Fibroblast of the conjunctiva (primary cell): ENCODE data around the gene SLC6A18.

Experiments used
- DNase-seq: peaks from one replicate; pipeline ENCODE4 v3.0.0-alpha.2; 2010; ENCODE audit warnings: low read depth

Gene SLC6A18

GRCh38 chr5:1202798-1203185, 22.4 kb upstream of the SLC6A18 start:
- DNase-seq, result no peak

- no peak for DNase-seq
Observed at GRCh38 chr5:1203311-1203967, 21.7 kb upstream of the SLC6A18 start.

- DNase-seq, result no peak
Observed at GRCh38 chr5:1203968-1204692, 21.1 kb upstream of the SLC6A18 start.

- DNase-seq, result no peak
Observed at GRCh38 chr5:1204693-1205242, 20.4 kb upstream of the SLC6A18 start.

GRCh38 chr5:1205255-1206180, 19.7 kb upstream of the SLC6A18 start:
- no peak for DNase-seq

- no peak for DNase-seq
Observed at GRCh38 chr5:1206521-1207412, 18.4 kb upstream of the SLC6A18 start.

GRCh38 chr5:1207555-1207954, 17.6 kb upstream of the SLC6A18 start:
- DNase-seq, result no peak

GRCh38 chr5:1208221-1208742, 16.9 kb upstream of the SLC6A18 start:
- no peak for DNase-seq

- no peak for DNase-seq
Observed at GRCh38 chr5:1208743-1209488, 16.3 kb upstream of the SLC6A18 start.

GRCh38 chr5:1209489-1209852, 15.7 kb upstream of the SLC6A18 start:
- DNase-seq, result no peak

GRCh38 chr5:1209896-1210776, 15.0 kb upstream of the SLC6A18 start:
- no peak for DNase-seq

- no peak for DNase-seq
Observed at GRCh38 chr5:1210832-1211251, 14.3 kb upstream of the SLC6A18 start.

- no peak for DNase-seq
Observed at GRCh38 chr5:1211701-1212100, 13.5 kb upstream of the SLC6A18 start.

GRCh38 chr5:1212271-1212670, 12.9 kb upstream of the SLC6A18 start:
- DNase-seq, result no peak

GRCh38 chr5:1212881-1213280, 12.3 kb upstream of the SLC6A18 start:
- DNase-seq, result no peak

- DNase-seq, result no peak
Observed at GRCh38 chr5:1213508-1214162, 11.5 kb upstream of the SLC6A18 start.

- no peak for DNase-seq
Observed at GRCh38 chr5:1214163-1214935, 10.8 kb upstream of the SLC6A18 start.

GRCh38 chr5:1214936-1215220, 10.3 kb upstream of the SLC6A18 start:
- DNase-seq, result no peak
